HEK293T (cell line): ENCODE measurements around the gene CDH20.

Experiments
- CTCF ChIA-PET: fragments of 350-600 bp; formaldehyde crosslinking; extraction: SDS; loops from one replicate; lab custom pipeline; 2021; ENCODE audit warnings: antibody characterized with exemption, inconsistent platforms; lab: Yijun Ruan, JAX
- POLR2A ChIA-PET: fragments of 350-600 bp; formaldehyde crosslinking; extraction: SDS; loops from one replicate; lab custom pipeline; 2020; ENCODE audit warnings: antibody characterized with exemption, inconsistent platforms; lab: Yijun Ruan, JAX
- DNase-seq: peaks from one replicate; pipeline ENCODE4 v3.0.0; 2012; ENCODE audit warnings: mixed read lengths; ENCODE audit errors: extremely low spot score
- ARNT ChIP-seq: fragments of 450-650 bp; IDR thresholded peaks from 2 replicates; pipeline ENCODE4 v1.6.1; 2017; ENCODE audit warnings: mild to moderate bottlenecking
- BHLHE40 ChIP-seq: fragments of 450-650 bp; IDR thresholded peaks from 2 replicates; pipeline ENCODE4 v1.6.1; 2016; ENCODE audit warnings: mild to moderate bottlenecking, moderate library complexity, borderline replicate concordance
- CTBP1 ChIP-seq: fragments of 450-650 bp; IDR thresholded peaks from 2 replicates; pipeline ENCODE4 v1.6.1; 2016; ENCODE audit warnings: borderline replicate concordance
- ELF4 ChIP-seq: fragments of 450-650 bp; IDR thresholded peaks from 2 replicates; pipeline ENCODE4 v1.6.1; 2017; ENCODE audit warnings: antibody characterized with exemption
- FOXA1 ChIP-seq: fragments of 450-650 bp; IDR thresholded peaks from 2 replicates; pipeline ENCODE4 v1.6.1; 2016; ENCODE audit warnings: mild to moderate bottlenecking
- FOXK2 ChIP-seq: fragments of 450-650 bp; IDR thresholded peaks from 2 replicates; pipeline ENCODE4 v1.6.1; 2016; ENCODE audit warnings: mild to moderate bottlenecking
- FOXM1 ChIP-seq: fragments of 450-650 bp; IDR thresholded peaks from 2 replicates; pipeline ENCODE4 v1.6.1; 2017; ENCODE audit warnings: mild to moderate bottlenecking, borderline replicate concordance
- HDGF ChIP-seq: fragments of 450-650 bp; IDR thresholded peaks from 2 replicates; pipeline ENCODE4 v1.6.1; 2017; ENCODE audit warnings: antibody characterized with exemption, borderline replicate concordance
- L3MBTL2 ChIP-seq: fragments of 450-650 bp; conservative IDR thresholded peaks from 2 replicates; pipeline ENCODE4 v1.6.1; 2016; ENCODE audit warnings: mild to moderate bottlenecking
- LEF1 ChIP-seq: fragments of 450-650 bp; IDR thresholded peaks from 2 replicates; pipeline ENCODE4 v1.6.1; 2017; ENCODE audit warnings: mild to moderate bottlenecking, borderline replicate concordance
- NFRKB ChIP-seq: fragments of 450-650 bp; IDR thresholded peaks from 2 replicates; pipeline ENCODE4 v1.6.1; 2016; ENCODE audit warnings: mild to moderate bottlenecking, moderate library complexity
- PKNOX1 ChIP-seq: fragments of 450-650 bp; IDR thresholded peaks from 2 replicates; pipeline ENCODE4 v1.6.1; 2016
- SP1 ChIP-seq: fragments of 450-650 bp; IDR thresholded peaks from 2 replicates; pipeline ENCODE4 v1.6.1; 2017
- SUZ12 ChIP-seq: fragments of 450-650 bp; IDR thresholded peaks from 2 replicates; pipeline ENCODE4 v1.6.1; 2016; ENCODE audit warnings: mild to moderate bottlenecking
- TARDBP ChIP-seq: fragments of 450-650 bp; IDR thresholded peaks from 2 replicates; pipeline ENCODE4 v1.6.1; 2016
- ZNF384 ChIP-seq: fragments of 450-650 bp; IDR thresholded peaks from 2 replicates; pipeline ENCODE4 v1.6.1; 2016

Gene CDH20

DNA sequence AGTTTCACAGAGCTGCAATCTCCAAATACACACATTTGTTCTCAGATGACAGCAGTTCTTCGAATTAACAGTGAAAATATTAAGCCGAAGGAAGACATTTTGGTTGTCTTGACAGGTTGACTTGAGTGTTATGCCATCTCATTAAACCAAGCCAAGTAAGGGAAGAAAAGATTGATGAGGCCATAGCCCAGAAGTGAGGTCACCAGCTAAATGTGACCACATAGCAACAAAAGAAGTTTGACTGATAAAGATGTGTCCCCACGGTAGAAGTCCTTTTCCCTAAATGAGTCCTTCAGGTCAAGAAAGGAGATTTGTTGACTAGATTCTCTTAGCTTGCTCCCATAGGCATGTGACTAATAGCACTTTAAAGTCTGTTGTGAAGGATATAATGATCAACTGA is 156.1 kb downstream of the CDH20 start:
- TF ChIP-seq FOXK2 = no peak
- TF ChIP-seq HDGF = no peak
- no peak for TF ChIP-seq CTBP1
- TF ChIP-seq ZNF384 = no peak
- DNase-seq = no peak
- POLR2A ChIA-PET = no interaction called here
- CTCF ChIA-PET = no interaction called here

DNA sequence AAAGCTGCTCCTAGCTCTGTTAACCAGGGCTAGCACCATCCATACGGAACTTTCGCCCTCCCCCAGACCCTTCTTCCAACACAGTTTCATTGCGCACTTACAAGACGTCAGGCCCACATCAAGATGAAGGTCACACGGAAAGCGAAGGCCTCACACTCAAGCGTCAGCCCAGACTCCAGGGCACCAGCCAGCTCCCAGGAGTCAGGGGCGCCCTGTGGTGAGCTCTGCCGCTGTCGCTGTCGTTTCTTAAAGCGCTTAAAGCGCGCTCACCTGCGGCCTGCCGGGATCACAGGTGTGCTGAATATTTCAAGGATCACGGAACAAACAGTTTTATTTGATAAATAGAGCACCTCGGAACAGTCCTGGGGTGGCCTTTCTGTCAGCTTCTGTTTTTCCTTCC is 163.1 kb downstream of the CDH20 start:
- TF ChIP-seq ZNF384 (no peak), PKNOX1 (no peak), FOXA1 (no peak)
- no peak for DNase-seq
- CTCF ChIA-PET = no interaction called here
- POLR2A ChIA-PET = no interaction called here

DNA sequence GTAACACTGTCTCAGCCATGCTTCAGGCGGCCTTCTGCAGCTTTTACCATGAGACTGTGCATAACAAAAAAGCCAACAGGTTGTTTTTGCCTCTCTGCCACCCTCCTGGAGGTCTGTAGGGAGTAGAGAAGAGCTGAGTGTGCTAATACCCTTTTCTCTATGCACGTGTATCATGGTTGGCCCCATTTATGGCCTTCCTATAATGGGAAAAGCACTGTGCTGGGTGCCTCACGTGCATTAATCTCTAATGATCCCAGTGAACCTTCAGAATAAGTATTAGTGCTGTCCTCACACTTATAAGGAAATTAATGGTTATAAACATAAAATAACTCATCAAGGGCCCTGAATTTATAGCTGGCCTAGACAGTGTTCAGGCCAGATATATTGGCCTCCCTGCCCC is 164.2 kb downstream of the CDH20 start:
- ChIA-PET POLR2A (no interaction called here), CTCF (no interaction called here)
- no peak for DNase-seq
- TF ChIP-seq ELF4 = no peak
- no peak for TF ChIP-seq FOXM1
- TF ChIP-seq SP1 = no peak
- TF ChIP-seq FOXA1 = no peak
- no peak for TF ChIP-seq FOXK2
- TF ChIP-seq SUZ12 = no peak
- TF ChIP-seq ARNT = no peak
- no peak for TF ChIP-seq BHLHE40
- TF ChIP-seq ZNF384 = no peak
- TF ChIP-seq PKNOX1 = no peak

- DNase-seq = peak; percentile 43
- TF ChIP-seq FOXM1 (no peak), PKNOX1 (no peak), ARNT (no peak), ZNF384 (no peak), HDGF (no peak), FOXK2 (no peak), ELF4 (no peak), NFRKB (no peak), LEF1 (no peak), FOXA1 (no peak), SP1 (no peak), TARDBP (no peak), BHLHE40 (no peak), CTBP1 (no peak), SUZ12 (no peak), L3MBTL2 (no peak)
- POLR2A ChIA-PET = interaction anchor here (0.8 kb wide), 1 partner anchor 181 kb away, joined by 3 read pairs; no protein-coding TSS in a partner anchor
- CTCF ChIA-PET = interaction anchor here (0.7 to 4.1 kb wide), 3 partner anchors 23 to 181 kb away, joined by 3 to 38 read pairs (median 3); no protein-coding TSS in a partner anchor
Measured at GRCh38 chr18:61502472-61502871, 169.2 kb downstream of the CDH20 start.

GRCh38 chr18:61503688-61504087 is 170.5 kb downstream of the CDH20 start:
- TF ChIP-seq BHLHE40 (no peak), FOXA1 (no peak), LEF1 (no peak), L3MBTL2 (no peak), SP1 (no peak), SUZ12 (no peak), TARDBP (no peak), NFRKB (no peak), FOXK2 (no peak), ARNT (no peak), ELF4 (no peak), HDGF (no peak)
- POLR2A ChIA-PET = no interaction called here
- no peak for DNase-seq
- CTCF ChIA-PET = interaction anchor here (4.1 kb wide), 1 partner anchor 182 kb away, joined by 38 read pairs; no protein-coding TSS in a partner anchor

- no peak for DNase-seq
- no peak for TF ChIP-seq CTBP1
- no peak for TF ChIP-seq PKNOX1
- no peak for TF ChIP-seq FOXM1
- no peak for TF ChIP-seq HDGF
- TF ChIP-seq ELF4 = no peak
- no peak for TF ChIP-seq LEF1
- TF ChIP-seq FOXA1 = no peak
- TF ChIP-seq SP1 = no peak
- no peak for TF ChIP-seq ARNT
- TF ChIP-seq TARDBP = no peak
- TF ChIP-seq NFRKB = no peak
- TF ChIP-seq BHLHE40 = no peak
- no peak for TF ChIP-seq SUZ12
- no peak for TF ChIP-seq L3MBTL2
- no peak for TF ChIP-seq FOXK2
- TF ChIP-seq ZNF384 = no peak
- CTCF ChIA-PET = interaction anchor here (0.6 kb wide), 1 partner anchor 95 kb away, joined by 3 read pairs; no protein-coding TSS in a partner anchor
- POLR2A ChIA-PET = no interaction called here
Measured at GRCh38 chr18:61528961-61529360, 195.7 kb downstream of the CDH20 start.
